ENCODE data around the gene MRNIP.

Gene MRNIP

DNA sequence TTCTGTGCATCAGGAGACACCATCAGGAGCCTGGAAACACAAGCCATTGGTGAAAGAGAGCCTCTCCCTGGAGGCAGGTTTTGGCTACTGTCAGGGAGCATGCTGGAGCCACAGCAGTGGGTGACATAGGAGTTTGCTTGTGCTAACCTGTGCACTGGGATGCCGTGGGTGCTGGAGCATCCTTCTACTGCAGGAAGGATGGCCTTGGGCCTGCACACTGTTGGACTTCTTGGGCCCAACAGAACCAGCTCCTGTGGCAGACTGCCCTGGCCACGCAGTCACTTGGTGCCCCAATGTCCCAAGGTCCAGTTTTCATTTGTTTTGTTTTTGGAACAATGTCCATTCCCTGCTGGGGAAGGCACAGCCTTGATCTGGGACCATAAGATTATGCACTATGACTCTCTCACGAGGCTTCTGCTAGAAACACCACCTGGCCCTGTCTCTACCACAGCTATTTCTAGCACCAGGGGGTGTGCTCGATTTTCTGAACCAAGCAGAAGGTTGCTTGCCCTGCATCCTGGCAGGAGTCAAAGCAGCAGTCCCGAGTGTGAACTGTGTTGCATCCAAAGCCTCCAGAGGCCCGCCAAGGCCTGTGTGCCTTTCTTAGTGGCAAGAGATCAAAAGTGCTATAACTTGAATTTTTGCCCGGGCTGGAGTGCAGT is 70.3 kb downstream of the MRNIP start:
- DNase-seq, result no peak
